Right renal pelvis (tissue), 4 donors: ENCODE measurements around the gene KLHDC10. TPM values are rescaled to one million over a fixed set of nuclear protein-coding genes. Genes with fewer than 3 reads are reported as not detected.

Experiments used
- polyA plus RNA-seq, 4 donors: library from polyadenylated mRNA; unstranded; fragments of 120-200 nt; gene quantifications; one replicate each; pipeline ENCODE4 v1.2.1, GENCODE V29; 2013; ENCODE audit not compliant: insufficient read length in 4 of 4

KLHDC10 gene
- polyA plus RNA-seq, 4 donors: 45.9 to 55.7 (median 51.6) TPM

Other genes with a start within 250 kb of the KLHDC10 start
- 100 to 1,000 TPM; 112 to 140 (median 128) TPM for gene UBE2H, start 117.6 kb upstream of the KLHDC10 start, polyA plus RNA-seq
- 10 to 100 TPM; 28.8 to 32.5 (median 29.9) TPM for gene ZC3HC1, start 19.2 kb upstream of the KLHDC10 start, polyA plus RNA-seq
- 10 to 100 TPM; 23.2 to 29.6 (median 28.9) TPM for gene TMEM209, start 134.9 kb downstream of the KLHDC10 start, polyA plus RNA-seq
- gene SSMEM1, start 137.3 kb downstream of the KLHDC10 start, polyA plus RNA-seq: under 1 TPM in 1 of 4 donors, not detected in 3; 0.08 TPM
- under 1 TPM; 0.34 to 0.49 (median 0.37) TPM for gene CPA2, start 196.3 kb downstream of the KLHDC10 start, polyA plus RNA-seq
- under 1 TPM; 0.11 to 0.44 (median 0.22) TPM for gene CPA4, start 222.6 kb downstream of the KLHDC10 start, polyA plus RNA-seq